Testis (tissue), 2 donors: ENCODE data around the gene INTS4.
"Not testable (repeated sequence)": the region's sequence is repeated elsewhere in the genome, so short reads cannot be mapped to it uniquely, and the experiment has no call there.

Experiments
- POLR2A ChIP-seq: fragments of 450-650 bp; IDR thresholded peaks from one replicate; pipeline ENCODE4 v1.6.1; 2017; ENCODE audit warnings: antibody characterized with exemption, mild to moderate bottlenecking, moderate library complexity
- TF ChIP-seq, protein P1 (sequence below), 3 experiments: fragments of 450-650 bp in 2 of 3; fragments of 200-600 bp in 1 of 3; sonication (generic) in 1 of 3; IDR thresholded peaks; one replicate each; pipeline ENCODE4 v1.5.1; 2016 to 2019; ENCODE audit warnings: antibody characterized with exemption in 3 of 3, mild to moderate bottlenecking in 2 of 3, moderate library complexity in 1 of 3

DNA sequence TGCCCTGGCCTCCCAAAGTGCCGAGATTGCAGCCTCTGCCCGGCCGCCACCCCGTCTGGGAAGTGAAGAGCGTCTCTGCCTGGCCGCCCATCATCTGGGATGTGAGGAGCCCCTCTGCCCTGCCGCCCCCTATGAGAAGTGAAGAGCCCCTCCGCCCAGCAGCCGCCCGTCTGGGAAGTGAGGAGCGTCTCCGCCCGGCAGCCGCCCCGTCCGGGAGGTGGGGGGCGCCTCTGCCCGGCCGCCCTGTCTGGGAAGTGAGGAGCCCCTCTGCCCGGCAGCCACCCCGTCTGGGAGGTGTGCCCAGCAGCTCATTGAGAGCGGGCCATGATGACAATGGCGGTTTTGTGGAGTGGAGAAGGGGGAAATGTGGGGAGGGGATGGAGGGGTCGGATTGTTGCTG lies 60.9 kb downstream of the INTS4 start:
- TF ChIP-seq, protein P1, sequence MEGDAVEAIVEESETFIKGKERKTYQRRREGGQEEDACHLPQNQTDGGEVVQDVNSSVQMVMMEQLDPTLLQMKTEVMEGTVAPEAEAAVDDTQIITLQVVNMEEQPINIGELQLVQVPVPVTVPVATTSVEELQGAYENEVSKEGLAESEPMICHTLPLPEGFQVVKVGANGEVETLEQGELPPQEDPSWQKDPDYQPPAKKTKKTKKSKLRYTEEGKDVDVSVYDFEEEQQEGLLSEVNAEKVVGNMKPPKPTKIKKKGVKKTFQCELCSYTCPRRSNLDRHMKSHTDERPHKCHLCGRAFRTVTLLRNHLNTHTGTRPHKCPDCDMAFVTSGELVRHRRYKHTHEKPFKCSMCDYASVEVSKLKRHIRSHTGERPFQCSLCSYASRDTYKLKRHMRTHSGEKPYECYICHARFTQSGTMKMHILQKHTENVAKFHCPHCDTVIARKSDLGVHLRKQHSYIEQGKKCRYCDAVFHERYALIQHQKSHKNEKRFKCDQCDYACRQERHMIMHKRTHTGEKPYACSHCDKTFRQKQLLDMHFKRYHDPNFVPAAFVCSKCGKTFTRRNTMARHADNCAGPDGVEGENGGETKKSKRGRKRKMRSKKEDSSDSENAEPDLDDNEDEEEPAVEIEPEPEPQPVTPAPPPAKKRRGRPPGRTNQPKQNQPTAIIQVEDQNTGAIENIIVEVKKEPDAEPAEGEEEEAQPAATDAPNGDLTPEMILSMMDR (IDR thresholded peaks at IDR 0.05), result not testable (repeated sequence)
- TF ChIP-seq POLR2A, result not testable (repeated sequence)
